Stimulated activated CD4-positive, alpha-beta T cell treated with anti-CD3 and anti-CD28 coated beads, Interleukin-12 subunit alpha, Interleukin-12 subunit beta, amount 100 ng/mL, for 24 hours (primary cell): ENCODE data around the gene AP4B1.
"Not testable (repeated sequence)": the region's sequence is repeated elsewhere in the genome, so short reads cannot be mapped to it uniquely, and the experiment has no call there.

ENCODE experiments used
- DNase-seq, 2 experiments: peaks; one replicate each; pipeline ENCODE4 v3.0.0-alpha.2; 2020; ENCODE audit warnings: low read depth in 2 of 2

Gene AP4B1

GRCh38 chr1:113904674-113905434 is at the start of gene AP4B1, which contains the start of gene DCLRE1B:
Gene AP4B1, minus strand, starts transcription at chr1:113904799. Its CDS starts 82 bp downstream, at chr1:113904717.
Gene DCLRE1B, plus strand, starts transcription at chr1:113905326. Its CDS starts 261 bp downstream, at chr1:113905587.
- DNase-seq: peak; percentile 92 to 97

GRCh38 chr1:113951719-113952118 is 47.1 kb upstream of the AP4B1 start:
- no peak for DNase-seq

GRCh38 chr1:113950908-113951307 is 46.3 kb upstream of the AP4B1 start:
- DNase-seq: no peak

- DNase-seq: no peak
Observed at GRCh38 chr1:113949007-113949406, 44.4 kb upstream of the AP4B1 start.

GRCh38 chr1:113948151-113948550 is 43.6 kb upstream of the AP4B1 start:
- not testable (repeated sequence) for DNase-seq

GRCh38 chr1:113947388-113948107 is 42.9 kb upstream of the AP4B1 start:
- DNase-seq: no peak

GRCh38 chr1:113946678-113947387 is 42.2 kb upstream of the AP4B1 start:
- DNase-seq: no peak

- no peak for DNase-seq
Observed at GRCh38 chr1:113946112-113946511, 41.5 kb upstream of the AP4B1 start.

GRCh38 chr1:113945329-113945728 is 40.7 kb upstream of the AP4B1 start:
- DNase-seq: no peak

GRCh38 chr1:113943028-113943811 is 38.6 kb upstream of the AP4B1 start:
- no peak for DNase-seq

GRCh38 chr1:113942527-113942926 is 37.9 kb upstream of the AP4B1 start:
- no peak for DNase-seq

- no peak for DNase-seq
Observed at GRCh38 chr1:113941245-113941559, 36.6 kb upstream of the AP4B1 start.

- DNase-seq: peak in 1 of 2 experiments; percentile 20
Observed at GRCh38 chr1:113940365-113941244, 36.0 kb upstream of the AP4B1 start.

GRCh38 chr1:113938192-113938591 is 33.6 kb upstream of the AP4B1 start:
- no peak for DNase-seq

GRCh38 chr1:113937146-113937545 is 32.5 kb upstream of the AP4B1 start:
- no peak for DNase-seq

GRCh38 chr1:113935970-113936369 is 31.4 kb upstream of the AP4B1 start:
- DNase-seq: no peak

GRCh38 chr1:113935176-113935575 is 30.6 kb upstream of the AP4B1 start:
- DNase-seq: no peak

- DNase-seq: no peak
Observed at GRCh38 chr1:113934511-113935055, 30.0 kb upstream of the AP4B1 start.

- DNase-seq: no peak
Observed at GRCh38 chr1:113934006-113934405, 29.4 kb upstream of the AP4B1 start.

GRCh38 chr1:113931451-113931851 is 26.9 kb upstream of the AP4B1 start:
- no peak for DNase-seq
